DMS79 treated with DMSO at 0.1 percent for 48 hours (cell line): ENCODE measurements around the gene PDZRN3.

Experiments used
- DNase-seq: peaks from one replicate; lab custom pipeline; 2025; lab: John Stamatoyannopoulos, UW

The PDZRN3 gene

GRCh38 chr3:73451301-73451944 lies 173.3 kb downstream of the PDZRN3 start:
- no peak for DNase-seq

GRCh38 chr3:73449774-73450173 lies 175.0 kb downstream of the PDZRN3 start:
- no peak for DNase-seq

- DNase-seq, result no peak
These were observed 175.9 kb downstream of the PDZRN3 start for GRCh38 chr3:73448761-73449301.

GRCh38 chr3:73448041-73448440 lies 176.7 kb downstream of the PDZRN3 start:
- no peak for DNase-seq

GRCh38 chr3:73447111-73447510 lies 177.6 kb downstream of the PDZRN3 start:
- no peak for DNase-seq

GRCh38 chr3:73446467-73447110 lies 178.2 kb downstream of the PDZRN3 start:
- no peak for DNase-seq

- DNase-seq, result no peak
These were observed 181.9 kb downstream of the PDZRN3 start for GRCh38 chr3:73442886-73443285.

GRCh38 chr3:73442152-73442551 lies 182.6 kb downstream of the PDZRN3 start:
- DNase-seq, result no peak

GRCh38 chr3:73437828-73438227 lies 186.9 kb downstream of the PDZRN3 start:
- DNase-seq, result no peak

- no peak for DNase-seq
These were observed 189.7 kb downstream of the PDZRN3 start for GRCh38 chr3:73435055-73435454.

- DNase-seq, result no peak
These were observed 191.1 kb downstream of the PDZRN3 start for GRCh38 chr3:73433687-73434086.

- DNase-seq, result no peak
These were observed 191.7 kb downstream of the PDZRN3 start for GRCh38 chr3:73433079-73433478.

GRCh38 chr3:73432706-73433032 lies 192.1 kb downstream of the PDZRN3 start:
- no peak for DNase-seq

GRCh38 chr3:73432023-73432705 lies 192.6 kb downstream of the PDZRN3 start:
- no peak for DNase-seq

GRCh38 chr3:73431183-73431900 lies 193.4 kb downstream of the PDZRN3 start:
- no peak for DNase-seq

GRCh38 chr3:73427048-73427706 lies 197.6 kb downstream of the PDZRN3 start:
- no peak for DNase-seq

GRCh38 chr3:73426606-73427005 lies 198.1 kb downstream of the PDZRN3 start:
- no peak for DNase-seq

- no peak for DNase-seq
These were observed 201.6 kb downstream of the PDZRN3 start for GRCh38 chr3:73423116-73423515.

- no peak for DNase-seq
These were observed 202.2 kb downstream of the PDZRN3 start for GRCh38 chr3:73422571-73422970.

- no peak for DNase-seq
These were observed 204.8 kb downstream of the PDZRN3 start for GRCh38 chr3:73419942-73420341.

- no peak for DNase-seq
These were observed 205.4 kb downstream of the PDZRN3 start for GRCh38 chr3:73419179-73419803.

- no peak for DNase-seq
These were observed 206.1 kb downstream of the PDZRN3 start for GRCh38 chr3:73418681-73419080.
